Upper lobe of left lung (tissue), 6 donors: ENCODE data around the gene LOC101059915.

Source experiments
- ATAC-seq, 2 donors: fragments of 200-7000 bp; cut with Tn5 transposase; one replicate each; pipeline ENCODE4 v1.9.1; 2022; ENCODE audit warnings: mild to moderate bottlenecking in 2 of 2, moderate library complexity in 2 of 2; ENCODE audit not compliant: low FRiP score in 2 of 2
- DNase-seq, 2 donors: peaks; one replicate each; pipeline ENCODE4 v3.0.0-alpha.2; 2019 to 2020
- H3K27ac ChIP-seq, 4 donors: fragments of 200-600 bp; sonication (generic); one replicate each; pipeline ENCODE4 v1.5.1; 2016 to 2019
- H3K27me3 ChIP-seq, 4 donors: fragments of 200-600 bp; sonication (generic); one replicate each; pipeline ENCODE4 v1.5.1; 2017 to 2019
- H3K36me3 ChIP-seq, 4 donors: fragments of 200-600 bp; sonication (generic); one replicate each; pipeline ENCODE4 v1.5.1; 2016 to 2019
- H3K4me1 ChIP-seq, 4 donors: fragments of 200-600 bp; sonication (generic); one replicate each; pipeline ENCODE4 v1.5.1; 2018 to 2019
- H3K4me3 ChIP-seq, 4 donors: fragments of 200-600 bp; sonication (generic); one replicate each; pipeline ENCODE4 v1.5.1; 2017 to 2019; ENCODE audit warnings: mild to moderate bottlenecking in 2 of 4, moderate library complexity in 1 of 4
- H3K9me3 ChIP-seq, 4 donors: fragments of 200-600 bp; sonication (generic); one replicate each; pipeline ENCODE4 v1.5.1; 2018 to 2019
- EP300 ChIP-seq, 4 donors: sonication (generic); formaldehyde crosslinking; IDR thresholded peaks; one replicate each; pipeline ENCODE4 v1.5.1; 2017; ENCODE audit warnings: antibody characterized with exemption in 4 of 4, control low read depth in 2 of 4
- POLR2A ChIP-seq, 4 donors: fragments of 450-650 bp; IDR thresholded peaks; one replicate each; pipeline ENCODE4 v1.5.1; 2016 to 2017; ENCODE audit warnings: antibody characterized with exemption in 4 of 4, mild to moderate bottlenecking in 2 of 4
- POLR2AphosphoS5 ChIP-seq, 2 donors: sonication (generic); formaldehyde crosslinking; IDR thresholded peaks; one replicate each; pipeline ENCODE4 v1.5.1; 2017; ENCODE audit warnings: antibody characterized with exemption in 2 of 2
- WGBS, 2 donors: methylation state at CpG; one replicate each; pipeline ENCODE4 v1.1.5; 2017 to 2018; 5-methylcytosine and 5-hydroxymethylcytosine counted together
- TF ChIP-seq, protein P1 (sequence below), 6 experiments: fragments of 450-650 bp in 4 of 6; fragments of 200-600 bp in 2 of 6; sonication (generic) in 2 of 6; IDR thresholded peaks; one replicate each; pipeline ENCODE4 v1.5.1; 2016 to 2019; ENCODE audit warnings: antibody characterized with exemption in 6 of 6
- donor health status: DM: no; HTN: no; CAD: no; lungs with moderate emphysema.
- donor health status: DM: no; HTN: yes; CAD: no; lungs with severe emphysema.

Gene LOC101059915

DNA sequence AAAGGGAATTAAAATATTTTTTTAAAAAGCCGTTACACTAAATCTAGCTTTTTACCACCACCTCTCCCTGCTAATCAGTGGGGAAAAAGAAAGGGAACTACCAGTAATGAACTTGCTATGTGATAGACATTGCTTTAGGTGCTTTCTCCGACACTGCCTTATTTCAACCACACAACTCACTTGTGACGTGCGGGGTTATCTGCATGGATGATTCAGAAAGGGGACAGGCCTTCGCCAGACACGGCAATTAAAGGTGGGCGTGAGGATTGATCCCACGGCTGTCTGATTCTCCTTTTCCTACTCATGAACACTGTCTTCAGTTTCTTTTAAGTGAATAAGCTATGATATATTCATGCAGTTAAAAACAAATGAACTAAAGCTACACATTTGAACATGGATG is 48.2 kb upstream of the LOC101059915 start:
- ATAC-seq = no peak
- 75 to 78% methylated on average over 8 of the region's 8 CpGs for WGBS, 2 donors
- Histone ChIP-seq H3K4me3 (no peak overlapping the region), H3K27ac (no peak overlapping the region), H3K9me3 (no peaks in the 10 kb centered on the region), H3K36me3 (peaks cover 0 to 2% (median 0%) of the 10 kb centered on the region in 4 donors), H3K4me1 (peaks cover 7 to 25% (median 19%) of the 10 kb centered on the region in 4 donors), H3K27me3 (peaks cover 0 to 4% (median 0%) of the 10 kb centered on the region in 4 donors)
- TF ChIP-seq POLR2A (IDR thresholded peaks at IDR 0.05) = no peak
- TF ChIP-seq, protein P1, sequence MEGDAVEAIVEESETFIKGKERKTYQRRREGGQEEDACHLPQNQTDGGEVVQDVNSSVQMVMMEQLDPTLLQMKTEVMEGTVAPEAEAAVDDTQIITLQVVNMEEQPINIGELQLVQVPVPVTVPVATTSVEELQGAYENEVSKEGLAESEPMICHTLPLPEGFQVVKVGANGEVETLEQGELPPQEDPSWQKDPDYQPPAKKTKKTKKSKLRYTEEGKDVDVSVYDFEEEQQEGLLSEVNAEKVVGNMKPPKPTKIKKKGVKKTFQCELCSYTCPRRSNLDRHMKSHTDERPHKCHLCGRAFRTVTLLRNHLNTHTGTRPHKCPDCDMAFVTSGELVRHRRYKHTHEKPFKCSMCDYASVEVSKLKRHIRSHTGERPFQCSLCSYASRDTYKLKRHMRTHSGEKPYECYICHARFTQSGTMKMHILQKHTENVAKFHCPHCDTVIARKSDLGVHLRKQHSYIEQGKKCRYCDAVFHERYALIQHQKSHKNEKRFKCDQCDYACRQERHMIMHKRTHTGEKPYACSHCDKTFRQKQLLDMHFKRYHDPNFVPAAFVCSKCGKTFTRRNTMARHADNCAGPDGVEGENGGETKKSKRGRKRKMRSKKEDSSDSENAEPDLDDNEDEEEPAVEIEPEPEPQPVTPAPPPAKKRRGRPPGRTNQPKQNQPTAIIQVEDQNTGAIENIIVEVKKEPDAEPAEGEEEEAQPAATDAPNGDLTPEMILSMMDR (IDR thresholded peaks at IDR 0.05) = no peak
- no peak for TF ChIP-seq POLR2AphosphoS5 (IDR thresholded peaks at IDR 0.05)
- no peak for TF ChIP-seq EP300 (IDR thresholded peaks at IDR 0.05)
- DNase-seq = no peak

DNA sequence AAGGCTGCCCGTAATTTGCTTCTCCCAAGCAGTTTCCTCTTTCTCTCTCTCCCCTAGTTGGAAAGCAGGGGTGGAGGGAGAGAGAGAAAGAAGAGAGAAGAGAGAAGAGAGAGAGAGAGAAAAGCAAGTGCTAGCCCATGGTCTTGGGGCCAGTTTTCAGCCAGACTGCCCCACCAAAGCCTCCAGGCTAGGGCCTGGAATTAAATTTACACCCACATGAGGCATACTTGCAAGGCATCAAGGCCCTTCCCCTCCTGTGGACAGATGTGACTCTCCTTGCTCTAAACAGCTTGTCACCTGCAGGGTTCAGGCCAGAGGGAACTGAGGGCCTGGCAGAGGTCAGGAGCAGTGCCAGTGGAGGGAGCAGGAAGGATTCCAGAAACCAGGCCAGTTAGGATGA is 47.4 kb upstream of the LOC101059915 start:
- TF ChIP-seq EP300 (IDR thresholded peaks at IDR 0.05) (no peak), POLR2A (IDR thresholded peaks at IDR 0.05) (no peak), POLR2AphosphoS5 (IDR thresholded peaks at IDR 0.05) (no peak)
- TF ChIP-seq, protein P1 (IDR thresholded peaks at IDR 0.05) = no peak
- no peak overlapping the region for H3K4me3 ChIP-seq

DNA sequence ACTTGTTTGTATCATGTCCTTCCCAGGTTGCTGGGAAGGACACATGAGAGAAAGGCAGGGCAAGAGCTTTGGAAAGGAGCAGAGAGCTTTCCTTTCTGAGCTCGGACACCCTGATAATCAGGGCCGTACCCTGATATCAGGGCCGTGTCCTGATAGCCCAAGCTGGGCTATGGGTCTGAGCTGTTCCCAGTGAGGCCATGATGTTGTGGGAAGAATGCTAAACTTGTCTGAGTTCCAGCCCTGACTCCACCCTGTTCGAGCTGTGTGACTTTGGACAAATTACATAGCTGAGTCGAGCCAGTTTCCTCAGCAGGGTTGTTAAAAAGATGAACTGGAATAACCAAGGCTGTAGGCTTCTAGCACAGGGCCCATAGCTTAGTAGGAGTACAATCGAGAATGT is 45.7 kb upstream of the LOC101059915 start:
- H3K9me3 ChIP-seq = no peaks in the 10 kb centered on the region
- peaks cover 7 to 29% (median 20%) of the 10 kb centered on the region in 4 donors for H3K4me1 ChIP-seq
- peak overlapping the region in 3 of 4 donors; percentile 75 to 86 (median 79) for H3K27ac ChIP-seq
- WGBS, 2 donors = 49 to 60% methylated on average over 1 to 6 of the region's 6 CpGs
- TF ChIP-seq POLR2AphosphoS5 (IDR thresholded peaks at IDR 0.05) (no peak), POLR2A (IDR thresholded peaks at IDR 0.05) (no peak), EP300 (IDR thresholded peaks at IDR 0.05) (no peak)
- TF ChIP-seq, protein P1 (IDR thresholded peaks at IDR 0.05) = no peak
- H3K27me3 ChIP-seq = peaks cover 0 to 4% (median 0%) of the 10 kb centered on the region in 4 donors
- H3K4me3 ChIP-seq = no peak overlapping the region
- ATAC-seq = peak in 1 of 2 donors; percentile 71
- H3K36me3 ChIP-seq = no peaks in the 10 kb centered on the region
- DNase-seq = no peak

More for the DNA sequence above, 47.4 kb upstream of the LOC101059915 start:
- ATAC-seq = no peak
- no peak for DNase-seq
- 50 to 67% methylated on average over 1 of the region's 1 CpG for WGBS, 2 donors
- no peaks in the 10 kb centered on the region for H3K36me3 ChIP-seq
- no peaks in the 10 kb centered on the region for H3K9me3 ChIP-seq
- H3K4me1 ChIP-seq = peaks cover 7 to 27% (median 19%) of the 10 kb centered on the region in 4 donors
- H3K27ac ChIP-seq = no peak overlapping the region
- peaks cover 0 to 4% (median 0%) of the 10 kb centered on the region in 4 donors for H3K27me3 ChIP-seq

DNA sequence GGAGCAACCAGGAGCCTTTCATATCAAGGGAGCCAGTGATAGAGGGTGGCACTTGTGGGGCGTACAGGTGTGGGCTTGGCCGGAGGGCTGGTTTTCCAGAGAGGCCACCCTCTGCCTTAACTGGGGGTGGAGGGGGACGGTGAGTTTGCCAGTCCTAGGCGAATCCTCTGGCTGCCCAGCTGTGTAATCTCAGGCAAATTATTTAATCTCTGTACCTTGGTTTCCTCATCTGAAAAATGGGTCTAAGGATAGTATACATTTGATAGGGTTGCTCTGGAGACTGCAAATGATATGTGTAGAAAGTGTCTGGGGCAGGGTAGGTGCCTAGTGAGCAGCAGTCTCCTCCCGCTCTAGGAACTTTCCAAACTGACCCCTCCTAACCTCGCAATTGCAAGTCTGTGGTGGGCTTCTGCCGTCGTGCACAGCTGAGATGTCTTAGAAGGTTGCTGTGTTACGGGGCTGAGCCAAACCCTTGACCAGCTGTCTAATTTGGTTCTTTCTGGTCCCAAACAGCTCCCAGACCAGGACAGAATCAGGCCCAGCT is 45.2 kb upstream of the LOC101059915 start:
- Histone ChIP-seq H3K36me3 (no peaks in the 10 kb centered on the region), H3K4me1 (peaks cover 11 to 32% (median 20%) of the 10 kb centered on the region in 4 donors), H3K9me3 (no peaks in the 10 kb centered on the region), H3K27me3 (peaks cover 0 to 4% (median 0%) of the 10 kb centered on the region in 4 donors), H3K4me3 (no peak overlapping the region), H3K27ac (peak overlapping the region; percentile 75 to 86 (median 77))
- WGBS, 2 donors = 83 to 84% methylated on average over 2 to 9 of the region's 9 CpGs
- TF ChIP-seq POLR2AphosphoS5 (IDR thresholded peaks at IDR 0.05) (no peak), POLR2A (IDR thresholded peaks at IDR 0.05) (no peak), EP300 (IDR thresholded peaks at IDR 0.05) (no peak)
- TF ChIP-seq, protein P1 (IDR thresholded peaks at IDR 0.05) = no peak
- no peak for ATAC-seq
- no peak for DNase-seq
